ENCODE results near the gene NSUN7. TPM values are rescaled to one million over a fixed set of nuclear protein-coding genes. Genes with fewer than 3 reads are reported as not detected.

Gene NSUN7
- total RNA-seq, 1 experiment from 2014 or later = 1.1 TPM

DNA sequence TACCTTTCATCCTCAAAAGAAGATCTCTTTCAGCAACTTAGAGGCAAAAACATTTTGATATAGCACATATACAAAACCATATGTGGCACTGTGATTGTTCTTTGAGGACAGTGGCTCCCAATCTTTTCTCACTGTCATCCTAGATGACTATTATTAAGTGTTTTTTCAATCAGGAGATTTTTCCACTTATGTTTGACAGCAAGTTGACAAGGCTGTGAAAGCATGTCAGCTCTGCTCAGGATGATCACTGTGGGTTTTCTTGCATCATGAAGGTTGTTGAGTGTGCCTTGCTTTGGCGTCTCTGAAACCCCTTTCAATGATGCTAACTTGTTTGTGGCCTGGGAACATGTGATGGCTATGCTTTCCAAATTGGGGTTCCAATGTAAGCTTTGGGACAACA is 20.2 kb upstream of the NSUN7 start:
- no peak for TF ChIP-seq POLR2AphosphoS5 (IDR thresholded peaks at IDR 0.05; ENCODE audit: low read depth, low read length)
- Histone ChIP-seq H3K27ac (ENCODE audit: low read length) (no peak overlapping the region), H3K36me3 (ENCODE audit: control insufficient read depth, insufficient read depth, low read length) (no peaks in the 10 kb centered on the region), H3K4me3 (ENCODE audit: low read depth in 2 of 2, low read length in 2 of 2) (no peak overlapping the region), H3K4me1 (ENCODE audit: control insufficient read depth, insufficient read depth, low read length) (no peaks in the 10 kb centered on the region), H3K27me3 (ENCODE audit: control insufficient read depth, insufficient read depth, low read length) (no peaks in the 10 kb centered on the region; the same call in 1 of the 2 replicates), H3K9me3 (ENCODE audit: control insufficient read depth, insufficient read depth, low read depth, low read length) (no peaks in the 10 kb centered on the region)
- no peak for DNase-seq (ENCODE audit: low read depth, low spot score)
- in situ Hi-C loops (cut with HindIII; ENCODE audit: low pct_unique_long_range_greater_than_20kb, low sequenced_read_pairs) = no loop called here
- POLR2A ChIA-PET = no interaction called here
- no peak for ATAC-seq
- CTCF ChIA-PET = no interaction called here
- no TSS peak for BruUV-seq (replicated peaks)
- intact Hi-C loops (cut with micrococcal nuclease; ENCODE audit: unreplicated experiment) = no loop called here

DNA sequence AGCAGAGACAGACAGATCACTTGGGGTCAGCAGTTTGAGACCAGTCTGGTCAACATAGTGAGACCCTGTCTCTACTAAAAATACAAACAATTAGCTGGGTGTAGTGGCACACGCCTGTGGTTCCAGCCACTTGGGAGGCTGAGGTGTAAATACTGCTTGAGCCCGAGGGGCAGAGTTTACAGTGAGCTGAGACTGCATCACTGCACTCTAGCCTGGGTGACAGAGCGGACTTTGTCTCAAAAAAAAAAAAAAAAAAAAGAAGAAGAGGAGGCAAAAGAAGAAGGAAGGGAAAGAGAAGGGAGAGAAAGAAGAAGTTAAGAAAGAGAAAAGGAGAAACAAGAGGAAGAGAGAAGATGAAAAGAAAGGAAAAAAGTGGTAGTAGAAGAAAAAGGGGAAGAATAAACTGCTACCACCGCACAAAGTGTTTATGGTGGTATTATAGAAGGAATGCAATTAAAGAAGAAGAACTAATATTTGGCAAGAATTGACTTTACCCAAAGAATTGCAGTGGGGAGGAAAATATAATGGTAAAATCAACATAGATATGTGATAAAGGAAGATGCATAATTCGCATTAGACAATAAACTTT is 19.6 kb upstream of the NSUN7 start:
- no peak for ATAC-seq
- ChIA-PET POLR2A (interaction anchor here (0.6 kb wide), 1 partner anchor 674 kb away, joined by 3 read pairs; no protein-coding TSS in a partner anchor), CTCF (no interaction called here)
- Histone ChIP-seq H3K36me3 (ENCODE audit: control insufficient read depth, insufficient read depth, low read length) (no peaks in the 10 kb centered on the region), H3K27me3 (ENCODE audit: control insufficient read depth, insufficient read depth, low read length) (no peaks in the 10 kb centered on the region; the same call in 1 of the 2 replicates), H3K27ac (ENCODE audit: low read length) (no peak overlapping the region), H3K4me1 (ENCODE audit: control insufficient read depth, insufficient read depth, low read length) (no peaks in the 10 kb centered on the region), H3K9me3 (ENCODE audit: control insufficient read depth, insufficient read depth, low read depth, low read length) (no peaks in the 10 kb centered on the region), H3K4me3 (ENCODE audit: low read depth in 2 of 2, low read length in 2 of 2) (no peak overlapping the region)
- BruUV-seq (replicated peaks) = no TSS peak
- DNase-seq (ENCODE audit: low read depth, low spot score) = no peak
- intact Hi-C loops (cut with micrococcal nuclease; ENCODE audit: unreplicated experiment) = no loop called here
- in situ Hi-C loops (cut with HindIII; ENCODE audit: low pct_unique_long_range_greater_than_20kb, low sequenced_read_pairs) = no loop called here
- TF ChIP-seq CTCF (IDR thresholded peaks at IDR 0.05) (no peak), SIN3A (IDR thresholded peaks at IDR 0.05; ENCODE audit: borderline replicate concordance, insufficient read depth, low read depth, low read length) (no peak), POLR2AphosphoS5 (IDR thresholded peaks at IDR 0.05; ENCODE audit: low read depth, low read length) (no peak), TCF7L2 (IDR thresholded peaks at IDR 0.05; ENCODE audit: low read depth, low read length) (no peak)
- TF ChIP-seq, protein P1, sequence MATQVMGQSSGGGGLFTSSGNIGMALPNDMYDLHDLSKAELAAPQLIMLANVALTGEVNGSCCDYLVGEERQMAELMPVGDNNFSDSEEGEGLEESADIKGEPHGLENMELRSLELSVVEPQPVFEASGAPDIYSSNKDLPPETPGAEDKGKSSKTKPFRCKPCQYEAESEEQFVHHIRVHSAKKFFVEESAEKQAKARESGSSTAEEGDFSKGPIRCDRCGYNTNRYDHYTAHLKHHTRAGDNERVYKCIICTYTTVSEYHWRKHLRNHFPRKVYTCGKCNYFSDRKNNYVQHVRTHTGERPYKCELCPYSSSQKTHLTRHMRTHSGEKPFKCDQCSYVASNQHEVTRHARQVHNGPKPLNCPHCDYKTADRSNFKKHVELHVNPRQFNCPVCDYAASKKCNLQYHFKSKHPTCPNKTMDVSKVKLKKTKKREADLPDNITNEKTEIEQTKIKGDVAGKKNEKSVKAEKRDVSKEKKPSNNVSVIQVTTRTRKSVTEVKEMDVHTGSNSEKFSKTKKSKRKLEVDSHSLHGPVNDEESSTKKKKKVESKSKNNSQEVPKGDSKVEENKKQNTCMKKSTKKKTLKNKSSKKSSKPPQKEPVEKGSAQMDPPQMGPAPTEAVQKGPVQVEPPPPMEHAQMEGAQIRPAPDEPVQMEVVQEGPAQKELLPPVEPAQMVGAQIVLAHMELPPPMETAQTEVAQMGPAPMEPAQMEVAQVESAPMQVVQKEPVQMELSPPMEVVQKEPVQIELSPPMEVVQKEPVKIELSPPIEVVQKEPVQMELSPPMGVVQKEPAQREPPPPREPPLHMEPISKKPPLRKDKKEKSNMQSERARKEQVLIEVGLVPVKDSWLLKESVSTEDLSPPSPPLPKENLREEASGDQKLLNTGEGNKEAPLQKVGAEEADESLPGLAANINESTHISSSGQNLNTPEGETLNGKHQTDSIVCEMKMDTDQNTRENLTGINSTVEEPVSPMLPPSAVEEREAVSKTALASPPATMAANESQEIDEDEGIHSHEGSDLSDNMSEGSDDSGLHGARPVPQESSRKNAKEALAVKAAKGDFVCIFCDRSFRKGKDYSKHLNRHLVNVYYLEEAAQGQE (IDR thresholded peaks at IDR 0.05; ENCODE audit: insufficient read depth in 1 of 2, low read depth in 2 of 2, low read length in 1 of 2) = no peak

- POLR2A ChIA-PET = no interaction called here
- no TSS peak for BruUV-seq (replicated peaks)
- Histone ChIP-seq H3K4me1 (ENCODE audit: control insufficient read depth, insufficient read depth, low read length) (no peaks in the 10 kb centered on the region), H3K27me3 (ENCODE audit: control insufficient read depth, insufficient read depth, low read length) (no peaks in the 10 kb centered on the region; the same call in 1 of the 2 replicates), H3K4me3 (ENCODE audit: low read depth in 2 of 2, low read length in 2 of 2) (no peak overlapping the region), H3K9me3 (ENCODE audit: control insufficient read depth, insufficient read depth, low read depth, low read length) (no peaks in the 10 kb centered on the region), H3K36me3 (ENCODE audit: control insufficient read depth, insufficient read depth, low read length) (no peaks in the 10 kb centered on the region), H3K27ac (ENCODE audit: low read length) (no peak overlapping the region)
- DNase-seq (ENCODE audit: low read depth, low spot score) (no peak), ATAC-seq (no peak)
- CTCF ChIA-PET = no interaction called here
- TF ChIP-seq, protein P1 (IDR thresholded peaks at IDR 0.05; ENCODE audit: insufficient read depth in 1 of 2, low read depth in 2 of 2, low read length in 1 of 2) = no peak
- in situ Hi-C loops (cut with HindIII; ENCODE audit: low pct_unique_long_range_greater_than_20kb, low sequenced_read_pairs) = no loop called here
- intact Hi-C loops (cut with micrococcal nuclease; ENCODE audit: unreplicated experiment) = no loop called here
Observed at GRCh38 chr4:40731361-40731760, 18.4 kb upstream of the NSUN7 start.

Measured in Panc1 (cell line).